Lower leg skin (tissue), 3 donors: Measurements from ENCODE around the gene TGM1.

Experiments used
- CTCF ChIP-seq, 3 donors: fragments of 450-650 bp; IDR thresholded peaks; one replicate each; pipeline ENCODE4 v1.5.1; 2016; ENCODE audit warnings: antibody characterized with exemption in 3 of 3, mild to moderate bottlenecking in 3 of 3, moderate library complexity in 2 of 3
- POLR2A ChIP-seq, 2 donors: fragments of 450-650 bp; IDR thresholded peaks; one replicate each; pipeline ENCODE4 v1.6.1; 2016 to 2017; ENCODE audit warnings: antibody characterized with exemption in 2 of 2, mild to moderate bottlenecking in 1 of 2, moderate library complexity in 1 of 2

GRCh38 chr14:24258119-24258518 is 4.9 kb downstream of the TGM1 start:
- TF ChIP-seq CTCF (IDR thresholded peaks at IDR 0.05) (no peak), POLR2A (IDR thresholded peaks at IDR 0.05) (no peak)
